ENCODE data around the gene CARD6. TPM values are rescaled to one million over a fixed set of nuclear protein-coding genes. Genes with fewer than 3 reads are reported as not detected.
"Not testable (repeated sequence)": the region's sequence is repeated elsewhere in the genome, so short reads cannot be mapped to it uniquely, and the experiment has no call there.

CARD6 gene
- total and polyA plus RNA-seq, 11 donors, result 2.2 to 13.0 (median 5.6) TPM

- H3K36me3 ChIP-seq, result no peaks in the 10 kb centered on the region
- TF ChIP-seq POLR2A (IDR thresholded peaks at IDR 0.05), result no peak
- no peak for TF ChIP-seq CTCF (IDR thresholded peaks at IDR 0.05)
- DNase-seq (no peak), ATAC-seq (no peak)
- H3K9me3 ChIP-seq, result no peaks in the 10 kb centered on the region
- intact Hi-C loops (cut with DNase I), result no loop called here
- no peak overlapping the region for H3K27ac ChIP-seq
- 89 to 96% (median 93%) methylated on average over 2 of the region's 2 CpGs for WGBS, 4 donors
- H3K4me3 ChIP-seq, result no peak overlapping the region
- H3K4me1 ChIP-seq, result no peaks in the 10 kb centered on the region
- no peaks in the 10 kb centered on the region for H3K27me3 ChIP-seq
These were observed 27.4 kb upstream of the CARD6 start for GRCh38 chr5:40813698-40814281.

GRCh38 chr5:40823459-40823858 is 17.7 kb upstream of the CARD6 start:
- TF ChIP-seq POLR2A (IDR thresholded peaks at IDR 0.05) (no peak), CTCF (IDR thresholded peaks at IDR 0.05) (no peak)
- ATAC-seq, result no peak
- 33 to 61% (median 37%) methylated on average over 1 of the region's 1 CpG for WGBS, 4 donors
- no peak overlapping the region for H3K27ac ChIP-seq
- no peak overlapping the region for H3K4me3 ChIP-seq
- peaks cover 0 to 38% (median 28%) of the 10 kb centered on the region in 9 donors for H3K36me3 ChIP-seq
- intact Hi-C loops (cut with DNase I), result no loop called here
- no peaks in the 10 kb centered on the region for H3K27me3 ChIP-seq
- H3K4me1 ChIP-seq, result no peaks in the 10 kb centered on the region
- no peaks in the 10 kb centered on the region for H3K9me3 ChIP-seq
- DNase-seq, result no peak

- H3K27me3 ChIP-seq; ATAC-seq; H3K9me3 ChIP-seq; intact Hi-C loops (cut with DNase I); H3K27ac ChIP-seq; H3K4me1 ChIP-seq; DNase-seq; H3K4me3 ChIP-seq: not testable (repeated sequence)
- WGBS, 4 donors, result 91 to 95% (median 94%) methylated on average over 11 of the region's 11 CpGs
- peaks cover 0 to 58% (median 49%) of the 10 kb centered on the region in 9 donors for H3K36me3 ChIP-seq
These were observed 15.6 kb upstream of the CARD6 start for GRCh38 chr5:40825461-40826043.

GRCh38 chr5:40826489-40827187 is 14.5 kb upstream of the CARD6 start:
- H3K27ac ChIP-seq, result no peak overlapping the region
- ATAC-seq (no peak), DNase-seq (no peak)
- H3K27me3 ChIP-seq, result no peaks in the 10 kb centered on the region
- TF ChIP-seq CTCF (IDR thresholded peaks at IDR 0.05) (no peak), POLR2A (IDR thresholded peaks at IDR 0.05) (no peak)
- WGBS, 4 donors, result 85 to 93% (median 92%) methylated on average over 5 of the region's 5 CpGs
- no peak overlapping the region for H3K4me3 ChIP-seq
- peaks cover 2 to 69% (median 60%) of the 10 kb centered on the region in 9 donors for H3K36me3 ChIP-seq
- H3K9me3 ChIP-seq, result no peaks in the 10 kb centered on the region
- H3K4me1 ChIP-seq, result no peaks in the 10 kb centered on the region
- intact Hi-C loops (cut with DNase I), result no loop called here
